ENCODE results near the gene CAD. TPM values are rescaled to one million over a fixed set of nuclear protein-coding genes. Genes with fewer than 3 reads are reported as not detected.

Gene CAD
- total RNA-seq, 1 experiment from 2014 or later, result 66.5 TPM

GRCh38 chr2:27203741-27204140 is 13.4 kb upstream of the CAD start:
- H3K4me3 Mint-ChIP-seq (ENCODE audit: unreplicated experiment), result no peak overlapping the region
- H3K36me3 Mint-ChIP-seq (ENCODE audit: insufficient read depth, unreplicated experiment), result peaks cover 60% of the 10 kb centered on the region
- CTCF ChIA-PET, result no interaction called here
- no peaks in the 10 kb centered on the region for H3K27me3 Mint-ChIP-seq (ENCODE audit: insufficient read depth, unreplicated experiment)
- POLR2A ChIA-PET, result no interaction called here
- no peaks in the 10 kb centered on the region for H3K9me3 Mint-ChIP-seq (ENCODE audit: unreplicated experiment)
- H3K27ac Mint-ChIP-seq (ENCODE audit: low read depth, unreplicated experiment), result no peak overlapping the region
- peaks cover 4% of the 10 kb centered on the region for H3K4me1 Mint-ChIP-seq (ENCODE audit: insufficient read depth, unreplicated experiment)
- intact Hi-C loops (cut with micrococcal nuclease), result no loop called here
- DNase-seq (ENCODE audit: unreplicated experiment), result no peak
- TF ChIP-seq, protein P1, sequence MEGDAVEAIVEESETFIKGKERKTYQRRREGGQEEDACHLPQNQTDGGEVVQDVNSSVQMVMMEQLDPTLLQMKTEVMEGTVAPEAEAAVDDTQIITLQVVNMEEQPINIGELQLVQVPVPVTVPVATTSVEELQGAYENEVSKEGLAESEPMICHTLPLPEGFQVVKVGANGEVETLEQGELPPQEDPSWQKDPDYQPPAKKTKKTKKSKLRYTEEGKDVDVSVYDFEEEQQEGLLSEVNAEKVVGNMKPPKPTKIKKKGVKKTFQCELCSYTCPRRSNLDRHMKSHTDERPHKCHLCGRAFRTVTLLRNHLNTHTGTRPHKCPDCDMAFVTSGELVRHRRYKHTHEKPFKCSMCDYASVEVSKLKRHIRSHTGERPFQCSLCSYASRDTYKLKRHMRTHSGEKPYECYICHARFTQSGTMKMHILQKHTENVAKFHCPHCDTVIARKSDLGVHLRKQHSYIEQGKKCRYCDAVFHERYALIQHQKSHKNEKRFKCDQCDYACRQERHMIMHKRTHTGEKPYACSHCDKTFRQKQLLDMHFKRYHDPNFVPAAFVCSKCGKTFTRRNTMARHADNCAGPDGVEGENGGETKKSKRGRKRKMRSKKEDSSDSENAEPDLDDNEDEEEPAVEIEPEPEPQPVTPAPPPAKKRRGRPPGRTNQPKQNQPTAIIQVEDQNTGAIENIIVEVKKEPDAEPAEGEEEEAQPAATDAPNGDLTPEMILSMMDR (IDR thresholded peaks at IDR 0.05; ENCODE audit: unreplicated experiment), result no peak
- no TSS peak for BruUV-seq (replicated peaks)

DNA sequence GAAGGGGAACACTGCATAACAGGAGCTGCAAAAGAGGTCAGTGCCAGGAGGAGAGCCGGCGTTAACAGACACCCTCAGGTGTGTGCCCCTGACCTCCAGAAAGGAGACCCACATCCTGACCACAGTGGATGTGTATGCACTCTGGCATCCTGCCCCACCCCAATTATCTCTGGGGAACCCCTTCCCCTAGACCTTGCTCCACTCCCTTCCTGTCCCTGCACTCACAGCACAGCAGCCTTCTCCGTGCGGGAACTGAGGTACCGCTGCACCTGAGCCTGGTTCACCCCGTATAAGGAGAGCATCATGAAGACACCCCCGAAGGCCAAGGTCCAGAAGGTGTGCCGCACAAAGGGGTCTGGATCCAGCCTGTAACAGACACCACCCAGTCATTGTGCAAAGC is 12.6 kb upstream of the CAD start:
- DNase-seq (ENCODE audit: unreplicated experiment), result no peak
- Mint-ChIP-seq H3K36me3 (ENCODE audit: insufficient read depth, unreplicated experiment) (peaks cover 58% of the 10 kb centered on the region), H3K27me3 (ENCODE audit: insufficient read depth, unreplicated experiment) (no peaks in the 10 kb centered on the region), H3K4me1 (ENCODE audit: insufficient read depth, unreplicated experiment) (peaks cover 5% of the 10 kb centered on the region), H3K27ac (ENCODE audit: low read depth, unreplicated experiment) (no peak overlapping the region), H3K4me3 (ENCODE audit: unreplicated experiment) (no peak overlapping the region), H3K9me3 (ENCODE audit: unreplicated experiment) (no peaks in the 10 kb centered on the region)
- ChIA-PET POLR2A (no interaction called here), CTCF (no interaction called here)
- BruUV-seq (replicated peaks), result no TSS peak
- TF ChIP-seq, protein P1 (IDR thresholded peaks at IDR 0.05; ENCODE audit: unreplicated experiment), result no peak
- intact Hi-C loops (cut with micrococcal nuclease), result no loop called here

DNA sequence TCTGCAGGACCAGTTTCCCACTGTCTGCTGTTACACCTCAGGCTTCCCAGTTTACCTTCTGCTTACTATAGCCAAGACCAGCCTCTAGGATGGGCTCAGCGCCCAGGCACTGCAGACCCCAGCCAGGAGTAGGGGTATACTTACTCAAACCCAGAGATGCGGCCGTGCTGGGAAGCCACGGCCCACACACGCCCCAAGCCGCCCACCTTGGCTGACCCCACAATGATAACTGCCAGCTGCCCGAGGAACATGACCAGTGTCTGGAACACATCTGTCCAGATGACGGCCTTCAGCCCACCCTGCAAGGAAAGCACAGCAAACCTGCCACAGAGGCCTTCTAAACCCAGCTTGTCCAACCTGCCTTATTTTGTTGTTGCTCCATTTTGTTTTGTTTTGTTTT is 12.0 kb upstream of the CAD start:
- TF ChIP-seq, protein P1 (IDR thresholded peaks at IDR 0.05; ENCODE audit: unreplicated experiment), result no peak
- no TSS peak for BruUV-seq (replicated peaks)
- no peak for DNase-seq (ENCODE audit: unreplicated experiment)
- Mint-ChIP-seq H3K27me3 (ENCODE audit: insufficient read depth, unreplicated experiment) (no peaks in the 10 kb centered on the region), H3K4me1 (ENCODE audit: insufficient read depth, unreplicated experiment) (peaks cover 11% of the 10 kb centered on the region), H3K4me3 (ENCODE audit: unreplicated experiment) (no peak overlapping the region), H3K27ac (ENCODE audit: low read depth, unreplicated experiment) (no peak overlapping the region), H3K9me3 (ENCODE audit: unreplicated experiment) (no peaks in the 10 kb centered on the region), H3K36me3 (ENCODE audit: insufficient read depth, unreplicated experiment) (peaks cover 58% of the 10 kb centered on the region)
- ChIA-PET POLR2A (no interaction called here), CTCF (interaction anchor here (1.4 kb wide), 1 partner anchor 241 kb away, joined by 3 read pairs; no protein-coding TSS in a partner anchor)
- intact Hi-C loops (cut with micrococcal nuclease), result no loop called here

DNA sequence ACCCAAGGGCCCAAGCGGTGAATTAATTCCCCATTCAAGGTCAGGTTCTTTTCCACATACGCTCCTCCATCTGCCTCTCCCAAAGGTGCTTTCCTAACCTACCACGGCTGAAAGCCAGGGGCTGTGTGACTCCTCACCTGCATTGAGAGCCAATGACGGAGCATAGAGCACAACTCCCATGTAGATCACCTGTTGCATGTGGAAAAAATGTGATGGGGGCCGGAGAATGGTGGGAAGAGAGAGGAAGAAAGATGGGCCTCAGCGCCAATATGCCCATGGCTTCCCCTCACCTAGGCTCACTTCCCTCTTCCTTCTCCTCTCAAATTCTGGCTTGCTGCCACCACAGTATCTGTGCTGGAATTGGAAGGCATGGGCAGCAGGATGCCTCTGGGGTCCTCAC is 10.8 kb upstream of the CAD start:
- POLR2A ChIA-PET, result no interaction called here
- intact Hi-C loops (cut with micrococcal nuclease), result no loop called here

More for the DNA sequence above, 10.8 kb upstream of the CAD start:
- Mint-ChIP-seq H3K9me3 (ENCODE audit: unreplicated experiment) (no peaks in the 10 kb centered on the region), H3K27me3 (ENCODE audit: insufficient read depth, unreplicated experiment) (no peaks in the 10 kb centered on the region), H3K4me1 (ENCODE audit: insufficient read depth, unreplicated experiment) (peaks cover 11% of the 10 kb centered on the region), H3K4me3 (ENCODE audit: unreplicated experiment) (no peak overlapping the region), H3K36me3 (ENCODE audit: insufficient read depth, unreplicated experiment) (peaks cover 47% of the 10 kb centered on the region), H3K27ac (ENCODE audit: low read depth, unreplicated experiment) (no peak overlapping the region)
- BruUV-seq (replicated peaks), result no TSS peak
- TF ChIP-seq, protein P1 (IDR thresholded peaks at IDR 0.05; ENCODE audit: unreplicated experiment), result no peak
- CTCF ChIA-PET, result interaction anchor here (0.7 to 1.4 kb wide), 3 partner anchors 31 to 242 kb away, joined by 3 read pairs; no protein-coding TSS in a partner anchor
- no peak for DNase-seq (ENCODE audit: unreplicated experiment)

Data from MCF 10A (cell line).